Mesenchymal stem cell (in vitro differentiated cells and primary cell): ENCODE results near the gene GGCT.
"Not testable (repeated sequence)": the region's sequence is repeated elsewhere in the genome, so short reads cannot be mapped to it uniquely, and the experiment has no call there.

Source experiments
- DNase-seq: peaks from one replicate; pipeline ENCODE4 v3.0.0-alpha.2; 2013
- H2AFZ ChIP-seq: one replicate; pipeline ENCODE4 v1.6.1; 2013; ENCODE audit warnings: low read depth, mild to moderate bottlenecking, control low read depth, inconsistent platforms, low read length, moderate library complexity
- H2AK5ac ChIP-seq: 2 replicates; pipeline ENCODE4 v1.6.1; 2013; ENCODE audit warnings: low read length, moderate library complexity, mild to moderate bottlenecking, inconsistent platforms; ENCODE audit not compliant: severe bottlenecking
- H2BK120ac ChIP-seq: one replicate; pipeline ENCODE4 v1.6.1; 2013; ENCODE audit warnings: low read depth, mild to moderate bottlenecking, inconsistent platforms, low read length, moderate library complexity
- H2BK12ac ChIP-seq, 2 experiments: one replicate each; pipeline ENCODE4 v1.6.1; 2013; ENCODE audit warnings: inconsistent platforms in 2 of 2, low read length in 2 of 2, mild to moderate bottlenecking in 2 of 2, moderate library complexity in 2 of 2, control low read depth in 1 of 2
- H2BK15ac ChIP-seq: one replicate; pipeline ENCODE4 v1.6.1; 2013; ENCODE audit warnings: mild to moderate bottlenecking, low read depth, inconsistent platforms; ENCODE audit not compliant: poor library complexity, severe bottlenecking
- H2BK5ac ChIP-seq: 2 replicates; pipeline ENCODE4 v1.6.1; 2013; ENCODE audit warnings: low read depth, mild to moderate bottlenecking, low read length, control low read depth, inconsistent platforms; ENCODE audit not compliant: poor library complexity, severe bottlenecking
- H3K14ac ChIP-seq, 2 experiments: one replicate each; pipeline ENCODE4 v1.6.1; 2013; ENCODE audit warnings: inconsistent platforms in 2 of 2, low read length in 2 of 2, control low read depth in 1 of 2, mild to moderate bottlenecking in 1 of 2, moderate library complexity in 1 of 2
- H3K18ac ChIP-seq, 2 experiments: one replicate each; pipeline ENCODE4 v1.6.1; 2013; ENCODE audit warnings: inconsistent platforms in 2 of 2, low read length in 2 of 2, control low read depth in 1 of 2, low read depth in 1 of 2, mild to moderate bottlenecking in 1 of 2
- H3K23ac ChIP-seq, 2 experiments: one replicate each; pipeline ENCODE4 v1.6.1; 2013; ENCODE audit warnings: inconsistent platforms in 2 of 2, low read length in 2 of 2, mild to moderate bottlenecking in 2 of 2, moderate library complexity in 2 of 2, control low read depth in 1 of 2
- H3K27ac ChIP-seq: 2 replicates; pipeline ENCODE4 v1.5.1; 2013; ENCODE audit warnings: mild to moderate bottlenecking, moderate library complexity, low read length, control low read depth, inconsistent platforms; ENCODE audit not compliant: poor library complexity, severe bottlenecking
- H3K27me3 ChIP-seq, 2 experiments: 2 replicates each; pipeline versions ENCODE4 v1.6.1 to v1.7.0; 2013; ENCODE audit warnings: low read length in 2 of 2, mild to moderate bottlenecking in 2 of 2, moderate library complexity in 2 of 2, control low read depth in 1 of 2, inconsistent platforms in 1 of 2; ENCODE audit not compliant: control insufficient read depth in 1 of 2, insufficient read depth in 1 of 2
- H3K36me3 ChIP-seq, 2 experiments: 2 replicates each; pipeline versions ENCODE4 v1.6.1 to v1.7.0; 2013; ENCODE audit warnings: low read length in 2 of 2, control low read depth in 1 of 2, inconsistent platforms in 1 of 2, low read depth in 1 of 2, mild to moderate bottlenecking in 1 of 2; ENCODE audit not compliant: insufficient read depth in 2 of 2, control insufficient read depth in 1 of 2
- H3K4ac ChIP-seq, 2 experiments: one replicate each; pipeline ENCODE4 v1.6.1; 2013; ENCODE audit warnings: inconsistent platforms in 2 of 2, low read length in 2 of 2, mild to moderate bottlenecking in 2 of 2, moderate library complexity in 2 of 2, control low read depth in 1 of 2, low read depth in 1 of 2
- H3K4me1 ChIP-seq: 2 replicates; pipeline ENCODE4 v1.6.1; 2013; ENCODE audit warnings: low read depth, low read length, control low read depth; ENCODE audit not compliant: control insufficient read depth, insufficient read depth
- H3K4me2 ChIP-seq: 2 replicates; pipeline ENCODE4 v1.6.1; 2013; ENCODE audit warnings: low read length, mild to moderate bottlenecking, inconsistent platforms; ENCODE audit not compliant: poor library complexity, severe bottlenecking
- H3K4me3 ChIP-seq, 2 experiments: 2 replicates each; pipeline versions ENCODE4 v1.5.1 to v1.7.0; 2013; ENCODE audit warnings: low read length in 2 of 2, mild to moderate bottlenecking in 2 of 2, control low read depth in 1 of 2, low read depth in 1 of 2; ENCODE audit not compliant: insufficient read depth in 1 of 2
- H3K79me1 ChIP-seq: replicated peaks from 2 replicates; pipeline ENCODE4 v1.6.1; 2013; ENCODE audit warnings: mild to moderate bottlenecking, control low read depth, low read length, inconsistent platforms; ENCODE audit not compliant: poor library complexity, severe bottlenecking
- H3K9ac ChIP-seq: 2 replicates; pipeline ENCODE4 v1.7.0; 2013; ENCODE audit warnings: mild to moderate bottlenecking, low read length, moderate library complexity
- H3K9me3 ChIP-seq: 2 replicates; pipeline ENCODE4 v1.7.0; 2013; ENCODE audit warnings: mild to moderate bottlenecking, low read length; ENCODE audit not compliant: control insufficient read depth
- H4K8ac ChIP-seq: one replicate; pipeline ENCODE4 v1.6.1; 2013; ENCODE audit warnings: inconsistent platforms, mild to moderate bottlenecking, low read length, moderate library complexity
- H4K91ac ChIP-seq: one replicate; pipeline ENCODE4 v1.6.1; 2013; ENCODE audit warnings: mild to moderate bottlenecking, low read length, inconsistent platforms
- WGBS: methylation state at CpG from one replicate; pipeline ENCODE4 v1.1.7; 2013; ENCODE audit warnings: mixed read lengths; 5-methylcytosine and 5-hydroxymethylcytosine counted together

Gene GGCT

GRCh38 chr7:30543813-30544525 lies 39.3 kb upstream of the GGCT start:
- Histone ChIP-seq H3K4me3 (no peak overlapping the region), H2BK5ac (no peak overlapping the region), H2BK120ac (no peak overlapping the region), H2AFZ (no peak overlapping the region), H2AK5ac (no peak overlapping the region), H3K27ac (no peak overlapping the region), H2BK15ac (no peak overlapping the region), H3K18ac (no peak overlapping the region), H3K27me3 (no peaks in the 10 kb centered on the region), H4K91ac (no peak overlapping the region), H3K79me1 (no peaks in the 10 kb centered on the region), H2BK12ac (no peak overlapping the region), H3K4ac (no peak overlapping the region), H3K36me3 (peaks cover 10 to 48% of the 10 kb centered on the region in 2 experiments), H3K4me2 (no peak overlapping the region), H3K23ac (no peak overlapping the region), H3K9me3 (no peaks in the 10 kb centered on the region), H4K8ac (no peak overlapping the region), H3K14ac (no peak overlapping the region), H3K9ac (no peak overlapping the region), H3K4me1 (no peaks in the 10 kb centered on the region)
- peak; percentile 41 for DNase-seq
- 69% methylated on average over 4 of the region's 6 CpGs for WGBS

DNA sequence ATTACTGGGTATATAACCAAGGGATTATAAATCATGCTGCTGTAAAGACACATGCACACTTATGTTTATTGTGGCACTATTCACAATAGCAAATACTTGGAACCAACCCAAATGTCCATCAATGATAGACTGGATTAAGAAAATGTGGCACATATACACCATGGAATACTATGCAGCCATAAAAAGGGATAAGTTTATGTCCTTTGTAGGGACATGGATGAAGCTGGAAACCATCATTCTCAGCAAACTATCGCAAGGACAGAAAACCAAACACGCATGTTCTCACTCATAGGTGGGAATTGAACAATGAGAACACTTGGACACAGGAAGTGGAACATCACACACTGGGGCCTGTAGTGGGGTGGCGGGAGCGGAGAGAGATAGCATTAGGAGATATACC lies 38.5 kb upstream of the GGCT start:
- not testable (repeated sequence) for H4K8ac ChIP-seq, H3K23ac ChIP-seq, H3K79me1 ChIP-seq, H3K4ac ChIP-seq, H2BK12ac ChIP-seq, H3K4me3 ChIP-seq, H4K91ac ChIP-seq, H2AK5ac ChIP-seq, H3K9ac ChIP-seq, H3K27ac ChIP-seq, H2BK5ac ChIP-seq, H3K18ac ChIP-seq, DNase-seq, H2BK15ac ChIP-seq, H3K4me1 ChIP-seq, H3K9me3 ChIP-seq, H2AFZ ChIP-seq, H3K4me2 ChIP-seq, H3K27me3 ChIP-seq, H2BK120ac ChIP-seq, H3K14ac ChIP-seq
- 100% methylated on average over 4 of the region's 4 CpGs for WGBS
- H3K36me3 ChIP-seq = peaks cover 10 to 45% of the 10 kb centered on the region in 2 experiments

DNA sequence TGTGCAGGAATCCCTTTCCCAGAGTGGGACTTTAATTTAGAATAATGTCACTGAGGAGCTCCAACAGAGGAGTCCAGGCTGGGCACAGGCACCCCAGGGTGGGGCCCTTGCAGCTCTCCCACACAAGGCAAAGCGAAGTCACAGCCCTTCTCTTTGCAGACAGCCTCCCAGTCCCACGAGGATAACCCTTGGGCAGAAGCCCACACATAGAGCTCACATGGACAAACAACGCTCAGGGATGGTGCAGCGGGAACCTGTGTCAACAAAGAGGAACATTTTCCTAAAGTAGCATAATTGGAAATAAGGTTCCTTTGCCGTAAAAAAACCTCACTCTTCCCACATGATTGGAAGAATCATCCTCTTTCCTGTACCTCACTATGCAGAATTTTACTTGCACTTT lies 29.3 kb upstream of the GGCT start:
- no peak overlapping the region for H2BK5ac ChIP-seq
- 92% methylated on average over 5 of the region's 5 CpGs for WGBS
- H4K91ac ChIP-seq = no peak overlapping the region
- no peak overlapping the region for H2BK120ac ChIP-seq
- H2BK15ac ChIP-seq = no peak overlapping the region
- no peaks in the 10 kb centered on the region for H3K27me3 ChIP-seq
- H3K18ac ChIP-seq = no peak overlapping the region
- H3K14ac ChIP-seq = no peak overlapping the region
- H3K27ac ChIP-seq = no peak overlapping the region
- H3K9ac ChIP-seq = no peak overlapping the region
- peaks cover 5 to 11% of the 10 kb centered on the region in 2 experiments for H3K36me3 ChIP-seq
- no peak overlapping the region for H2AK5ac ChIP-seq
- no peak overlapping the region for H3K4me3 ChIP-seq
- H3K9me3 ChIP-seq = no peaks in the 10 kb centered on the region
- no peaks in the 10 kb centered on the region for H3K79me1 ChIP-seq
- H2AFZ ChIP-seq = no peak overlapping the region
- no peaks in the 10 kb centered on the region for H3K4me1 ChIP-seq
- H3K4ac ChIP-seq = no peak overlapping the region
- no peak overlapping the region for H4K8ac ChIP-seq
- H3K4me2 ChIP-seq = no peak overlapping the region
- H3K23ac ChIP-seq = no peak overlapping the region
- H2BK12ac ChIP-seq = no peak overlapping the region
- no peak for DNase-seq

DNA sequence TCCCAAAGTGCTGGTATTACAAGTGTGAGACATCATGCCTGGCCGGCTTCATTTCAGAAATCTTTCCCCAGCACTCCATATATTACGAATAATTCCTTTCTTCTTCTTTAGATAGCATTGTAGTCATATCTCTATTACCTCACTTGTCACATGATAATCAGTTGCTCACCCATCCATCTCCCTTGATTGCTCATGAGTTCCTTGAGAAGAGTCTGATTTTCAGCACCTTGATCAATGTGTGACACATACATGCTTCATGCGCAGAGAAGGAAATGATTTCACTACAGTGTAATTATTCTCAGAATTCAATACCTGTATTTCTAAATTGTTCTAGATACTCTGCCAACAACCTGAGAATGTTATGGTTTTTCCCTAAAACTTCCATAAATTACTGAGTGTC lies 26.7 kb upstream of the GGCT start:
- Histone ChIP-seq H3K27ac (no peak overlapping the region), H3K4me3 (no peak overlapping the region), H3K79me1 (no peaks in the 10 kb centered on the region), H3K36me3 (peaks cover 0 to 2% of the 10 kb centered on the region in 2 experiments), H4K8ac (no peak overlapping the region), H3K18ac (no peak overlapping the region), H3K4me1 (no peaks in the 10 kb centered on the region), H3K27me3 (no peaks in the 10 kb centered on the region), H2BK12ac (no peak overlapping the region), H3K14ac (no peak overlapping the region), H2BK5ac (no peak overlapping the region), H3K4ac (no peak overlapping the region), H2BK120ac (no peak overlapping the region), H3K9me3 (no peaks in the 10 kb centered on the region), H2AK5ac (no peak overlapping the region), H2AFZ (no peak overlapping the region), H2BK15ac (no peak overlapping the region), H3K9ac (no peak overlapping the region), H4K91ac (no peak overlapping the region), H3K4me2 (no peak overlapping the region), H3K23ac (no peak overlapping the region)
- WGBS = 94% methylated on average over 2 of the region's 3 CpGs
- no peak for DNase-seq
